Measurements from ENCODE around the gene SHROOM4.

Gene SHROOM4

DNA sequence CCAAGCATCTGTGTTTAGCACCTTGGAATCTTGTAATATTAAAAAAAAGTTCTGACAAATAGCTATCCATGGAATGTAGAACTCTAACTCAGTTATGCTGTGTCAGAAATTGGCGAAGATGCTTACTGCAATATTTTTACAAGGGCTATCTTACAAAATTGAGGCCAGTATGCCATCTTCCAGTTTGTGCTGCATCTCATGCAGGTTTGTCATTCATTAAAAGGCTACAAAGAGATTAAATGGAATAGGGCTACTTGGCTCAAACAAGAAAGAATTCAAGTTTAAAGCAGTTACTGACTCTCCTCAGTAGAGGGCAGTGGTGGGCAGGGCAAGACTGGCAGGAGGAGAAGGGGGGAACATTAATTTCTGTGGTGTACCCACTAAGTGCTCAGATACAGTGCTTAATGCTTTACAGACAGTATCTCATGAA is 66.5 kb downstream of the SHROOM4 start:
- Mint-ChIP-seq H3K27ac (no peak overlapping the region), H3K4me3 (no peak overlapping the region), H3K4me1 (no peaks in the 10 kb centered on the region), H3K36me3 (no peaks in the 10 kb centered on the region), H3K9me3 (no peaks in the 10 kb centered on the region)
- ATAC-seq (no peak), DNase-seq (ENCODE audit: low spot score in 2 of 2) (no peak)

DNA sequence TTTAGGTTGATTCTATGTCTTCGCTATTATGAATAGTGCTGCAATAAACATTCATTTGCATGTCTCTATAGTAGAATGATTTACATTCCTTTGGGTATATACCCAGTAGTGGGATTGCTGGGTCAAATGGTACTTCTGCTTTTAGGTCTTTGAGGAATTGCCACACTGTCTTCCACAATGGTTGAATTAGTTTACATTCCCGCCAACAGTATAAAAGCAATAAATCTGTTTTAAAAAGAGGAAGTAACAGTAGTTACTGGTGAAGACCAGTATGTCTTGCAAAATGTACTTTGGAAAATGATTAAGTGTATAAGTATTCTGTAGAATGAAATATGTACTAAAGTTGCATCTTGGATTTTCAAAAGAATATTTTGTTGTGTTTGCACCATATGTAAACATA is 77.3 kb downstream of the SHROOM4 start:
- H3K27ac Mint-ChIP-seq, result no peak overlapping the region
- DNase-seq (ENCODE audit: low spot score in 2 of 2), result no peak
- no peaks in the 10 kb centered on the region for H3K36me3 Mint-ChIP-seq
- peaks cover 2% of the 10 kb centered on the region for H3K9me3 Mint-ChIP-seq
- no peak for ATAC-seq
- no peak overlapping the region for H3K4me3 Mint-ChIP-seq
- no peaks in the 10 kb centered on the region for H3K4me1 Mint-ChIP-seq

DNA sequence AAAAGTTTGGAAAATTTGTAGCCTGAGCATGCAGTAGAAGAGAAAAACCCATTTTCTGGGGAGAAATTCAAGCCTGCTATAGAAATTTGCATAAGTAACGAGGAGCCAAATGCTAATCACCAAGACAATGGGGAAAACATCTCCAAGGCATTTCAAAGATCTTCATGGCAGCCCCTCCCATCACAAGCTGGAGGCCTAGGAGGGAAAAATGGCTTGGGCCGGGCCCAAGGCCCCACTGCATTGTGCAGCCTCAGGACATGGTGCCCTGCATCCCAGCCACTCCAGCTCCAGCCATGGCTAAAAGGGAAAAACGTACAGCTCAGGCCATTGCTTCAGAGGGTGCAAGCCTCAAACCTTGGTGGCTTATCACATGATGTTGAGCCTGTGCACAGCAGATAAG is 87.7 kb downstream of the SHROOM4 start:
- H3K4me1 Mint-ChIP-seq, result no peaks in the 10 kb centered on the region
- H3K4me3 Mint-ChIP-seq, result no peak overlapping the region
- H3K9me3 Mint-ChIP-seq, result no peaks in the 10 kb centered on the region
- ATAC-seq (no peak), DNase-seq (ENCODE audit: low spot score in 2 of 2) (no peak)
- H3K27ac Mint-ChIP-seq, result no peak overlapping the region
- no peaks in the 10 kb centered on the region for H3K36me3 Mint-ChIP-seq

DNA sequence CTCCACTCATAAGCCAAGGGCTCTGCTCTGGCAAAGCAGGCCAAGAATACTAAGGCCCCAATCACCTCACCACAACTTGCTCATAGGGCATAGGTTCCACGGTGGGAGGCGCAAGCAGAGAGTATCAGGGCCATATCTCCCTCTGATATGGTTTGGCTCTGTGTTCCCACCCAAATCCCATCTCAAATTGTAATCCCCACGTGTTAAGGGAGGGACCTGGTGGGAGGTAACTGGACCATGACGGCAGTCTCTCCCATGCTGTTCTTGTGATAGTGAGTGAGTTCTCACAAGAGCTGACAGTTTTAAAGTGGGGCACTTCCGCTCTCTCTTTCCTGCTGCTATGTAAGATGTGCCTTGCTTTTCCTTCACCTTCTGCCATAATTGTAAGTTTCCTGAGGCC is 88.7 kb downstream of the SHROOM4 start:
- Mint-ChIP-seq H3K9me3 (no peaks in the 10 kb centered on the region), H3K27ac (no peak overlapping the region), H3K4me3 (no peak overlapping the region), H3K36me3 (no peaks in the 10 kb centered on the region), H3K4me1 (no peaks in the 10 kb centered on the region)
- ATAC-seq (no peak), DNase-seq (ENCODE audit: low spot score in 2 of 2) (no peak)

DNA sequence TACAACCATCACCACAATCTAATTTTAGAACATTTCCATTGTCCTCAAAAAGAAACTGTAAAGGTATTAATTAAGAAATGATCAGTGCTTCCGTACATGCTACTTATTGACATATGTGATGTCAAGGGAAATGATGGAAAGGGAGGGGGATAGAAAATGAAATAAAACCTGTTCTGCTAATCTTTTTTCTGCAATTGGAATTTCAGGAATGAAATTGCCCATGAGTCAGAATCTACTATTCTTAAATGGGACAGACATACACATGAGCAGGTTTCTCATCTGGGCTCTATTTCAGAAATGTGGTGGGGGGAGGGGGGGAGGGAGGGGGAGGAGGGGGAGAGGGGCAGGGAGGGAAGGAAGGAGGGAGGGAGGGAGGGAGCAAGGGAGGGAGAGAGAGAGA is 91.0 kb downstream of the SHROOM4 start:
- H3K4me1 Mint-ChIP-seq, result no peaks in the 10 kb centered on the region
- no peak overlapping the region for H3K4me3 Mint-ChIP-seq
- no peak overlapping the region for H3K27ac Mint-ChIP-seq
- no peaks in the 10 kb centered on the region for H3K9me3 Mint-ChIP-seq
- H3K36me3 Mint-ChIP-seq, result no peaks in the 10 kb centered on the region
- DNase-seq (ENCODE audit: low spot score in 2 of 2), result no peak
- ATAC-seq, result no peak

DNA sequence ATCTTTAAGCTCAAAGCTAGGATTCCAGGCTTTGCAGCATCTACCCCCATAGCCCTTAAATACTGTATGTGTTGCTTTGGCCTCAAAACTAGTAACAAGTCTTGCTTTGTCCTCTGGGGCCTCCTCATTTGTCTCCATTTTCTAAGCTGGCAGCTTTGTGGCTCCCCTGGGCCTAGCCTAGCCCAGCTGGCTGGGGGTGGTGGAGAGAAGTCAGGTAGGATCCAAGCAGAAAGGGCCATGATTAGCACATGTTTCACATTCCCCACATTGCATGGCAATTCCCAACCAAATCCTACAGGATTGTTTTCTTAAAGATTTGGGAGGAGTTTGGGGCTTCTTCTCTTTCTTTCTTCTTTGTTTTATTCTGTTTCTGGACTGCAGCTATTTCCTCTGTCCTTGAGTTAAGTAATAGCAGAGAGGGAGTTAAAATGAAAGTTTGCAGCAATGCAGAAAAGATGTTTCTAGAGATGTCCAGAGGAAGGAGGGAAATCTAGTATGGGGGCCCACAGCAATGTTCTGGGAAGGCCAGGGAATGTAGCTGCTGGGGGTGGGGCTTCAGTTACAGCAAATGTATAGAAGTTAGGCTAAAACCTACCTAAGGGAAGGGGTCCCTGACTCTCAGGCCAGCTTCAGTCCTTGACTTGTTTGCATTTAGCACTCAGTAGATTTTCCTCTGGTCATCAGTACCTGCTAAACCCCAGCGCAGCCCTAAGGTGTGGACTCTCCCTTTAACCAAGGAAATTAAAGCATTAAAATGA is 92.1 kb downstream of the SHROOM4 start:
- Mint-ChIP-seq H3K9me3 (no peaks in the 10 kb centered on the region), H3K36me3 (no peaks in the 10 kb centered on the region), H3K4me3 (no peak overlapping the region), H3K4me1 (no peaks in the 10 kb centered on the region), H3K27ac (no peak overlapping the region)
- no peak for DNase-seq (ENCODE audit: low spot score in 2 of 2)
- no peak for ATAC-seq

DNA sequence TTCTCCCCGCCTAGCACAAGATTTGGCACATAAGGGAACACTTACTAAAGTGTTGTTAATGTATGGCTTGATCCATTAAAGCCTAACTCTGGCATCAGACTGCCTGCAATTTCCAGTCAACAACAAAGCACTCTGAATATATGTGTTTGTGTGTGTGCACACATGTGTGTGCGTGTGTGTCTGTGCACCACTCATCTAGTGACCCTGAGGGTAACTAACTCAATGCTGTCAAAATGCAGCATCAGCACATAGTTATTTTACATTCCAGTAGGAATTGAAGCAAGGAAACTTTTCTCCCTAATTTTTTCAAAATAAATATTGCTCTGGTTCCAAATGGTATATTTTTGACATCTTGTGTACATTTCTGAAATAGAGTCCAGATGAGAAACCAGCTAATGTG is 94.4 kb downstream of the SHROOM4 start:
- Mint-ChIP-seq H3K4me1 (no peaks in the 10 kb centered on the region), H3K9me3 (no peaks in the 10 kb centered on the region), H3K4me3 (no peak overlapping the region), H3K36me3 (no peaks in the 10 kb centered on the region), H3K27ac (no peak overlapping the region)
- DNase-seq (ENCODE audit: low spot score in 2 of 2) (no peak), ATAC-seq (no peak)

DNA sequence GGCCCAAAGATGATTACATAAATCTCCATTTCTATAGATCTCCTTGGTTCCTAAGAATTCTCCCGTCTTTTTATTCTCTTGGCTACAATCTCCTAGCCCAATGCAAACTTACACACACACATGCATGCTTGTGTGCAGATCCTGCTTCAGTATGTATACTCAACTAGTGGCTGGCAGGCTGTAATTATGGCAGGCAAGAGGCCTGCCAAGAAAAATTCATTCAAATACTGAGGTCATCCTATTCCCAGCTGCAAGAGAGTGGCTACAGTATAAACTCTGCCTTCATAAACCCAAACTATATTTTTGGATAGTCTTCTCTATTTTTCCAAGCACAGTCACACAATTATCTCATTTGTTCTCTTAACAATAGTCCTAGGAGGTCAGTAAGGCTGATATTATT is 95.2 kb downstream of the SHROOM4 start:
- Mint-ChIP-seq H3K4me1 (no peaks in the 10 kb centered on the region), H3K36me3 (no peaks in the 10 kb centered on the region), H3K9me3 (no peaks in the 10 kb centered on the region), H3K27ac (no peak overlapping the region), H3K4me3 (no peak overlapping the region)
- ATAC-seq (no peak), DNase-seq (ENCODE audit: low spot score in 2 of 2) (no peak)

DNA sequence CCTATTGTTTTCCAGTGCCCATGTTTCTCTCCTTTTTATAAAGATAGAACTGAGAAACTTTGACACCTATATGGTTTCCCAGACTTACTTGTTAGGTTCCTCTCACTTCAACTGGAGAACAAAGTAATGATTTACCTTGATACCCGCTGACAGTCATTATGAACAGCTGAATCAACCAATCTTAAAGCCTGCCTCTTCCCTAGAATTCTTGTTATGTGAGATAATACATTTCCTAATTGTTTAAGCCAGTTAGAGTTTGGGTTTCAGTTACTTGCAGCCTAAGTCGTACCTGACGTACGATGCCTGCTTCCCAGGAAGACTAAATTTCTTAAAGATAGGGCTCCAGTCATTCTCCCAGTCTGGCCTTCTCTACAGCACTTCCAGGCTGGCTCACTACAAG is 97.3 kb downstream of the SHROOM4 start:
- Mint-ChIP-seq H3K36me3 (no peaks in the 10 kb centered on the region), H3K27ac (no peak overlapping the region), H3K4me3 (no peak overlapping the region), H3K9me3 (no peaks in the 10 kb centered on the region), H3K4me1 (no peaks in the 10 kb centered on the region)
- no peak for ATAC-seq
- no peak for DNase-seq (ENCODE audit: low spot score in 2 of 2)

DNA sequence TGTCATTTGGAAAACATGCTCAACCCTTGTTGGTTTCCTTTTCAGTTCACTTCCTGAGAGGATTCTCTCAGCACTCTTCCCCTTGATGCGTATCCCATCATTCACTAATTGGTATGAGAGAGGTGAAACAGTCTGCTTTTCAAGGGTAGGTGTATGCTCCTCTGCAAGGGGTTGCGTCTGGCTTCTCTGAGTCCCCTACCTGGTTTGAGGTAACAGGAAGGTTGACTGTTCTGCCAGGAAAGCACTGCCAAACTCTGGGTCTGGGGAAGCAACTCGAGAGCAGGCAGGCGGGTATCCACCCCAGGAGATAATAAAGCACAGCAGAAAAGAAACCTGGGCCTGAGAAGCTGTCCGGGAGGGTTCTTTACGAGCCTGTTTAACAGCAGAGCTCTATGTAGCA is 101.2 kb downstream of the SHROOM4 start:
- ATAC-seq (no peak), DNase-seq (ENCODE audit: low spot score in 2 of 2) (no peak)
- Mint-ChIP-seq H3K27ac (no peak overlapping the region), H3K9me3 (no peaks in the 10 kb centered on the region), H3K4me1 (no peaks in the 10 kb centered on the region), H3K4me3 (no peak overlapping the region), H3K36me3 (no peaks in the 10 kb centered on the region)

DNA sequence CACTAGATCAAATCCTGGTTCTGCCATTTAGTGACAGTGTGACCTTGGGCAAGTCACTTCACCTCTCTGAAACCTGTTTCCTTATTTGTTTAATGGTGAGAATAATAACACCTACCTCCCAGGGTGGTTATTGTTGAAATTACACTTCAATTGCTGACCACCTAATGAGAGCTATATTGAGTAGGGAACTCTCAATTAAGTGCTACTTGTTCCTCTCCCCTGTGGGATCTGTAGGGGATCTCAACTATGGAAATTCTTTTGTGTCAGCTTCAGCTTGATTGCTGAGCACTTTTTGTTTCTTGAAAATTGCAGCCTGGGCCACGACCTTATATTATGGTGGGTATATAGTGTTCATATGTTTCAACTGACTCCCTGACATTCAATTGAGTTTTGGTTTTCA is 102.1 kb downstream of the SHROOM4 start:
- DNase-seq (ENCODE audit: low spot score in 2 of 2) (no peak), ATAC-seq (no peak)
- Mint-ChIP-seq H3K9me3 (no peaks in the 10 kb centered on the region), H3K4me3 (no peak overlapping the region), H3K27ac (no peak overlapping the region), H3K4me1 (no peaks in the 10 kb centered on the region), H3K36me3 (no peaks in the 10 kb centered on the region)

DNA sequence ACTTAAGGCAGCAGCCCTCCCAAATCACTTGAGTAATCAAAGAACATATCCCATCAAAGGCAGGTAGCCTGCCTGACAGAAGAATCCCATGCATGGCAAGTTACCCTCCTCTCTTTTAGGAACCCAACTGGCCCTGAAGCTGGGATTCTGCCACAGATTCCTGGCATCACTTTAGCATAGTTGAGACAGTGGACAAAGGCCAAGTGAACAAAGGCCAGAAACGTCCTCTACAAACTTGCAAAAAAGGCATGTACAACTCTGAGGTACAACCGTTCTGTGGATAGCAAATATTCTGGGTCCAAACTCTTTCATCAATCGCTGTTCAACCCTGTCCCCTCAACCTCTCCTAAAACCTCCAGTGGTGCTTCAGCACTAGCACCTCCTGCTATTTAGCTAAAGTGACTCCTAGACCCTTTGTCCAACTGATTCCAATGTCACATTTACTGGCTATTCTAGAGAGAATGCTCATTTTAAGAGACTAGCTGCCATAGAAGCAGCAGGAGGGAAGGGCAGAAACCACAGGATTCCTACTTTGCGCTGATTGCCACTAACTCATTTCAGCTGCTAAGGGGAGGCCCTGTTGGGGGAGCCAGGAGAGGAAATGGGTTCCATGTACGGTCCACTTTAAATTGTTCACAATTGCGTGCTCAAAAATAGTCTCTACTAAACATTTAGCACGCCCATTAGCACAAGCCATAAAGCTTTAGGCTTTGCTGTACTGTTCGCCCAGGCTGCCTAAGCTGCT is 105.9 kb downstream of the SHROOM4 start:
- no peaks in the 10 kb centered on the region for H3K36me3 Mint-ChIP-seq
- ATAC-seq, result no peak

DNA sequence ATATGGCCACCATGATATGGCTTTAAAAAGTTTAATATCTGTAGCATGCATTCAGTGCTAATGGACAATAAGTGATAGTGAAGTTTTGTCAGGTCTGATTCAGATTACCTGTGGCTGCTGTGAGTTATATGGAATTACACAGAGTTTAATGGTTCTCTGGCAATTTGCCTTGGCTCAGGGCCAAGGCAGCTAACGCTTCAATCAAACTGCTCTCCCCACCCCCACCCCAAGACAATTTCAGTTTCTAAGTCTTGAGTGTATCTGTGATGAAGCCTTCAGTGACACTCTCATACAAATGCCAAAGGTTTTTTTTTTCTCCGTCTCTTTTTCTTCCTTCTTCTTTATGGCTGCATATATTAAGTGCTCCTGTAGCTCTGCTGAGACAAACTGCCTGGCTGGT is 106.6 kb downstream of the SHROOM4 start:
- no peaks in the 10 kb centered on the region for H3K4me1 Mint-ChIP-seq
- DNase-seq (ENCODE audit: low spot score in 2 of 2) (no peak), ATAC-seq (no peak)
- H3K36me3 Mint-ChIP-seq, result no peaks in the 10 kb centered on the region
- H3K27ac Mint-ChIP-seq, result no peak overlapping the region
- no peak overlapping the region for H3K4me3 Mint-ChIP-seq
- H3K9me3 Mint-ChIP-seq, result no peaks in the 10 kb centered on the region

More for the DNA sequence above, 105.9 kb downstream of the SHROOM4 start:
- no peak overlapping the region for H3K4me3 Mint-ChIP-seq
- H3K4me1 Mint-ChIP-seq, result no peaks in the 10 kb centered on the region
- no peak overlapping the region for H3K27ac Mint-ChIP-seq
- no peak for DNase-seq (ENCODE audit: low spot score in 2 of 2)
- H3K9me3 Mint-ChIP-seq, result no peaks in the 10 kb centered on the region

DNA sequence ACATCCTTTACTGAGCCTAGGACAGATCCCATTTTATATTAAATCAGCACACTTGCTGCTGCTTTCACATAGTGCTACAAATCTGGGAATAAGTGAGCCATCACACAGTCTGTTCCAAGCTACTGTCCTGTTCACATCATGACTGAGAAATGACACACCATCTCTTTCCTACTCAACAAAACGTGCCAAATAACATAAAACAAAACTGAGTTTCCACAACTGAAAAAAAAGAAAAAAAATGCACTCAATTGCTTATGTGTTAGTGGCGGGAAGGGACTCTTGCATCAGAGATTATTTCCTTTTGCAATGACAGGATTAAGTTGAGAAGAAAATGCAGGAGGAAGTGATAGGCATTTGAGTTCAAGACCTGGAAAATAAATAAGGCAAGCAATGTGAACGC is 109.0 kb downstream of the SHROOM4 start:
- H3K4me1 Mint-ChIP-seq, result no peaks in the 10 kb centered on the region
- H3K36me3 Mint-ChIP-seq, result no peaks in the 10 kb centered on the region
- H3K9me3 Mint-ChIP-seq, result no peaks in the 10 kb centered on the region
- H3K4me3 Mint-ChIP-seq, result no peak overlapping the region
- ATAC-seq, result no peak
- DNase-seq (ENCODE audit: low spot score in 2 of 2), result no peak
- no peak overlapping the region for H3K27ac Mint-ChIP-seq

DNA sequence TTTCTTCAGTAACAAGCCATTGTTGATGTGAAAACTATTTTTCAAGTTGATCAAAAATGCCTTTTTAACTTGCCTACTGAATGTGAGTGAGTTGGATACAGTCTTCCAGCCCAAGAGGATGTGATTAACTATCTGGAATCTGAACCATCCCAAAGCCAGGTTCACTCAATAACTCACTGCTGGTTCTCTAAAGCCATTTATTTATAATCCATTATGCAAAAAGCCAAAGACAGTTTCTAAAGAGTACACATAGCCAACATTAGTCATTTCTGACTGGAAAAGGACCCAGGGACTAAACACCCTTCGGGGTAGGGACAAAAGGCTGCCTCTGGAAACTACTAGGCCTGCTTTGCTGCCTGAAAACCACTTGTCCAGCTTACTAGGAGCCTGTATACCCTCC is 109.6 kb downstream of the SHROOM4 start:
- H3K27ac Mint-ChIP-seq, result no peak overlapping the region
- no peaks in the 10 kb centered on the region for H3K4me1 Mint-ChIP-seq
- no peaks in the 10 kb centered on the region for H3K9me3 Mint-ChIP-seq
- DNase-seq (ENCODE audit: low spot score in 2 of 2) (no peak), ATAC-seq (no peak)
- H3K4me3 Mint-ChIP-seq, result no peak overlapping the region
- no peaks in the 10 kb centered on the region for H3K36me3 Mint-ChIP-seq

DNA sequence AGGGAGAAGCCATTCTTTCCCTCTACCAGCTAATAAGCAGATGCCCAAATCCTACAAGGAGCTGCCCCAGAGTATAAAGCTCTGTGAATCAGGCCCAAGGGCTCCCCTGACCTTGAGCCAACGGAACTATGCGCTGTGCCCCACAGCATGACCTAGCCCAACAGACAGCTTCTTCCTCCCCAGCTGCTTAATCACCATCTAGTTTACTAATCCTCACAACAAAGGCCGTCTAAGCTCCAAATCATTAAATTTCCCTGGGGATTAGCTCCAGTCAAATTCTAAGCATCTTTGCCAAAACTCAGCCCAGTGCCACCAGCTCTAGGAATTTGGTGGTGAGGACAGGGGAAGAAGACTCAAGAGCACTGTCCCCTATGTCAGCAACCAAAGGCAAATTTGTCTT is 113.1 kb downstream of the SHROOM4 start:
- DNase-seq (ENCODE audit: low spot score in 2 of 2), result no peak
- no peak overlapping the region for H3K4me3 Mint-ChIP-seq
- H3K36me3 Mint-ChIP-seq, result no peaks in the 10 kb centered on the region
- H3K9me3 Mint-ChIP-seq, result no peaks in the 10 kb centered on the region
- no peak overlapping the region for H3K27ac Mint-ChIP-seq
- no peaks in the 10 kb centered on the region for H3K4me1 Mint-ChIP-seq
- ATAC-seq, result no peak

Data from stimulated activated effector memory CD8-positive, alpha-beta T cell treated with anti-CD3 and anti-CD28 coated beads, Interleukin-12 subunit alpha, Interleukin-12 subunit beta, amount 100 ng/mL, for 72 hours (primary cell).